Activated T-cell treated with anti-CD3 and anti-CD28 coated beads for 4 hours (primary cell): ENCODE results near the gene BRD9.
"Not testable (repeated sequence)": the region's sequence is repeated elsewhere in the genome, so short reads cannot be mapped to it uniquely, and the experiment has no call there.

ENCODE experiments used
- DNase-seq: peaks from one replicate; pipeline ENCODE4 v3.0.0-alpha.2; 2020

Gene BRD9

DNA sequence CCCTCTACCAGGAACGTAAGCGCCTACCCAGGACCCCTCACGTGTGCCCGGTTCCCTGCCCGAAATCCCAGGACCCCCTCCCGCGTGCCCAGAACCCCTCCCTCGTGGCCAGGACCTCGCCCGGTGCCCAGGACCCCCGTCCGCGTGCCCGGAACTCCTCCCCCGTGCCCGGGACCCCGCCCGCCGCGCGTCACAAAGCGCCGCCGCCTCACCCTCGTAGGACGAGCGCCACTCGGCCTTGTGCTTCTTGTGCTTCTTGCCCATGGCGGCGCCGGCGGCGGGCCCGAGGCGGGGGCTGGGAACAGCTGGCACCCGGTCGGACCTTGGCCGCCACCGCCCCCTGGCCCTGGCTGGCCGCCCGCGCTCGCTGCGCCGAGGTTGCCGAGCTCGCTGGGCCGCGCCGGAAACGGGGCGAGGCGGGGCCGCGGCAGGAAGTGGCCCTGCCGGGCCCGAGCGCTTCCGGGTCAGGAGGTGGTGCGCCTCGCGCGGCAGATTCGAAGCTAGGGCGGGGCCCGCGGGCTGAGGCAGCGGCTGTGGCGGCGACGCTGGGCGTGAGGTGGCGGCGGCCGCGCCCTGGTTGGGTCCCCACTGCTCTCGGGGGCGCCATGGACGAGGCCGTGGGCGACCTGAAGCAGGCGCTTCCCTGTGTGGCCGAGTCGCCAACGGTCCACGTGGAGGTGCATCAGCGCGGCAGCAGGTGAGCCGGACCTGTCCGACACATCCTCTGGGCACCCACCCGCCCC, at the start of gene BRD9, which contains the start of gene TRIP13:
Gene BRD9 (minus strand): TSS at position 408 of the 743 bp plus-strand sequence. CDS start 144 bp downstream, at position 264.
Gene TRIP13 (plus strand): TSS at position 491 of the 743 bp plus-strand sequence. CDS start 115 bp downstream, at position 606.
- peak; percentile 71 for DNase-seq

DNA sequence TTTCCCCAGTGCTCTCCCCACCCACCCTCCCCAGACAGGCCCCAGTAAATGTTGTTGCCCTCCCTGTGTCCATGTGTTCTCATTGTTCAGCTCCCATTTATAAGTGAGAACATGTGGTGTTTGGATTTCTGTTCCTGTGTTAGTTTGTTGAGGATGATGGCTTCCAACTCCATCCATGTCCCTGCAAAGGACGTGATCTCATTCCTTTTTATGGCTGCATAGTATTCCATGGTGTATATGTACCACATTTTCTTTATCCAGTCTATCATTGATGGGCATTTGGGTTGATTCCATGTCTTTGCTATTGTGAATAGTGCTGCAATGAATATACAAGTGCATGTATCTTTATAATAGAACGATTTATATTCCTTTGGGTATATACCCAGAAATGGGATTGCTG, 48.1 kb upstream of the BRD9 start:
- DNase-seq, result not testable (repeated sequence)

DNA sequence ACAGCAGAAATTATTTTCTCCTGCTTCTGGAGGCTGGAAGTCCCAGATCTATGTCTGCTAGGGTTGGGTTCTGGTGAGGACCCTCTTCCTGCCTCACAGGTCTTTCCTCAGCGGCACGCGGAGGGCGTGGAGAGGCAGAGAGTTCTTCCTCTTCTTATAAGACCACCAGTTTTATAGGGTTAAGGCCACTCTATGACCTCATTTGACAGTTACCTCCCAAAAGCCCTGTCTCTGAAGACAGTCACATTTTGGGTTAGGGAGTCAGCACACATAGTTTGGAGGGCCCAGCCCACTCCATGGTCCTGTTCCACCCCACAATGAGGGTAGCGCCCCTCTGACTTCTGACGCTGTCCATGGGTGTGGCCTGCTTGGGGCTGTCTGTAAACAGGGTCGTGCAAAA, 46.8 kb upstream of the BRD9 start:
- DNase-seq, result no peak

DNA sequence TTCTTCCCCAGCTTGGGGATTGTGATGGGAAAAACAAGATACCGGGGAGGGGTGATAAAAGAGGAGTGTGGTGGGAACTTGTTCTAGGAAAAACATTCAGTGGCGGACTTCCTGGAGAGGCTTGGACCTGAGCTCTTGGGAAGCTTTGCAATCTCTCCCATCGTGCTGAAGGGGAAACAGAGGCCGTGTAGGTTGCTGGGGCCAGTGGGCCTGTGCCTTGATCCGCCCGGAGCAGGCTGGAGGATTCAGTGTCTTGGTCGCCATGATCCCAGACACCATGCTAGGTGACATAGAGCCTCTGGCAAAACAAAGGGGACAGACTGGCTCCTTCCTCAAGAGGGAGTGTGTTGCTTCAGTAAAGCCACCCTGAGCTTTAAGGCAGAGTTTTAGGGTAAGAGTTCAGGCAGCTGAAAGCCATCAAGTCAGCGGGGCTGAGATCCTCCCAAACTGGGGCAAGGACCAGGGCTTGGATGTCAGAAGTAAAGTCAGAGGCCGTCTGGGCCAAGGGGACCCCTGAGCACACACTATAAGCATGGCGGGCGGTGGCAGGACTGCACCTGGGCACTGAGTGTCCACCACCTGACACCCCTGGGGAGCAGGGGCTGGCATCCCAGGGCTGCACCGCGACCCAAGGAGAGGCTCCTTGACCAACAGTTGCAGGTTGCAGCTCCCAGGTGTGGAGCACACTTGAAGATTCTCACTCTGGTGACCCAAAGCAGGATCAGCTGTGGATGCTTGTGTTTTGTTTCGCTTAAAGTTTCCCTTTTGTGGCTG, 44.7 kb upstream of the BRD9 start:
- DNase-seq, result no peak

DNA sequence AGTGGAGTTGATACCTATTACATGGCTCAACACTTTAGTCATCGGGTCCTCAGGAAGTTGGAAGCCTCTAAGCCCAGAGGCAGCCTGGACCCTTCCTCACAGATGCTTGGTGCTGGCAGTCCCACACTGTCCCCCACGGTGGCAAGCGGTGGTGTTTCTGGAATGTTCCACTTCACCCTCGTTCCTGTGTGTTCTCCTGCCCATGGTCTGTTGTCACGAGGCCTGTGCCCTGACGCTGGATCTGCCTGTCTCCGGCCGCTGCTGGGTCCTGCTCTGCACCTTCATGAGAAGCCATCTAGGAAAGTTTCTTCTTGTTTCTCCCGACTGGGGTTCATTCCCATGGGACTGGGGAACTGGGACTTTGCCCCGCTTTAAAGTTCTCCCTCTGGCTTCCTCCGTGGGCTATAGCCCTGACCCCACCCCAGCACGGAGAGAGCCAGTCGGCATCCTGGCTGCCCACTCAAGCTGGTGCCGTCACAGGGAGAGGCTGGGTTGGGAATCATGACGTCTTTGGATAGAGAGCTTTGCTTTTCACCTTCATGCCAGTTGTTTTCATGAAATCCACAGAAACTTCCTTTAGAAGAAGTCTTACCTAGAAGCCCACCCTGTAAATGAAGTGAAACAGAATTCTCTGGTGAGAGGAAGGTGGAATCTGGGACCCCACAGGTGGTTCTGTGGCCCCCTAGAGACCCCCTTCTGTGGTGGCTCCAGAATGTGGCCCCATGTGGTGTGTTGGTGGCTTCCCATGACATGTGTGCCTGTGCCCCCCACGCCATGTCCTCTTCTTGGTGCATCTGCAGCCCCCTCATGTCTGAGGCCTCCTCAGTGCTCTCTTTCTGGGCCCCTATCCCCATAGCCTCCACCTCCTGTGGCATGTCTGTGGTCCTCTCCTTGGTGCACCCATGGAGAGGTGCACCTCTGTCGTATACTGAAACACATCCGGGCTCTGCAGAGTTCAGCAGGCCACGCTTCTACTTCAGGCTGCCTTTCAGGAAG, 43.8 kb upstream of the BRD9 start:
- DNase-seq, result no peak

DNA sequence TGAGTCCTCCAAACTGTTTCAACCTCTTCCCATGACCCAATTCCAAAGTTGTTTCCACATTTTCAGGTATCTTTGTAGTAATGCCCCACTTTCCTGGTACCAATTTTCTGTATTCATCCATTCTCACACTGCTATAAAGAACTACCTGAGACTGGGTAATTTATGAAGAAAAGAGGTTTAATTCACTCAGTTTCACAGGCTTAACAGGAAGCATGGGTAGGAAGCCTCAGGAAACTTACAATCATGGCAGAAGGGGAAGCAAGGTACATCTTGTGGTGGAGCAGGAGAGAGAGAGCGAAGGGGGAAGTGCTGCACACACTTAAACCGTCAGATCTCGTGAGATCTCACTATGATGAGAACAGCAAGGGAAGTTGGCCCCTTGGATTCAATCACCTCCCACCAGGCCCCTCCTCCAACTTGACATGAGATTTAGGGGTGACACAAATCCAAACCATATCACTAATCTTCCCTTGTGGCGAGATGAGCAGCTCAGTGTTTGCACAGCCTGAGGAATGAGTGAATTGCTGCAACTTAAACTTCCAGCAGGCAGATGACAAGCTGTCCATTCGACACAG, 43.0 kb upstream of the BRD9 start:
- DNase-seq, result no peak

DNA sequence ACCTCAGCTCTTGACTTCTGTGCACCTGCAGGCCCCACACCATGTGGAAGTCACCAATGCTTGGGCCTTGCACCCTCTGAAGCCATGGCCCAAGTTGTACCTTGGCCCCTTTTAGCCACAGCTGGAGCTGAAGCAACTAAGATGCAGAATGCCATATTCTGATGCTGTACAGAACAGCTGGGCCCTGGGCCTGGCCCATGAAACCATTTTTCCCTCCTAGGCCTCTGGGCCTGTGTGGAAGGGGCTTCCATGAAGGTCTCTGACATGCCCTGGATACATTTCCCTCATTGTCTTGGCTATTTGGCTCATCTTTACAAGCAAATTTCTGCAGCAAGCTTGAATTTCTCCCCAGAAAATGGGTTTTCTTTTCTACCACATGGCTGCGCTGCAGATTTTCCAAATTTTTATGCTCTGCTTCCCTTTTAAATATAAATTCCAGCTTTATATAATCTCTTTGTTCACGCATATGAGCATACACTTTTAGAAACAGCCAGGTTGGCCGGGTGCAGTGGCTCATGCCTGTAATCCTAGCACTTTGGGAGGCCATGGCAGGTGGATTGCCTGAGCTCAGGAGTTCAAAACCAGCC, 41.9 kb upstream of the BRD9 start:
- DNase-seq, result not testable (repeated sequence)

DNA sequence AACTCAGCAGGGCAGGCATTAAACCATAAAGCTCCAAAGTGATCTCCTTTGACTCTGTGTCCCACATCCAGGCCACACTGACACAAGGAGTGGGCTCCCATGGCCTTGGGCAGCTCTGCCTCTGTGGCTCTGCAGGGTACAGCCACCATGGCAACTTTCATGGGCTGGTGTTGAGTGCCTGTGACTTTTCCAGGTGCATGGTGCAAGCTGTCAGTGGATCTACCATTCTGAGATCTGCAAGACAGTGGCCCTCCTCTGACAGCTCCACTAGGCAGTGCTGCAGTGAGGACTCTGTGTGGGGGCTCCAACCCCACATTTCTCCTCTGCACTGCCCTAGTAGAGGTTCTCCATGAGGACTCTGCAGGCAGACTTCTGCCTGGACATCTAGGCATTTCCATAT, 41.4 kb upstream of the BRD9 start:
- not testable (repeated sequence) for DNase-seq

DNA sequence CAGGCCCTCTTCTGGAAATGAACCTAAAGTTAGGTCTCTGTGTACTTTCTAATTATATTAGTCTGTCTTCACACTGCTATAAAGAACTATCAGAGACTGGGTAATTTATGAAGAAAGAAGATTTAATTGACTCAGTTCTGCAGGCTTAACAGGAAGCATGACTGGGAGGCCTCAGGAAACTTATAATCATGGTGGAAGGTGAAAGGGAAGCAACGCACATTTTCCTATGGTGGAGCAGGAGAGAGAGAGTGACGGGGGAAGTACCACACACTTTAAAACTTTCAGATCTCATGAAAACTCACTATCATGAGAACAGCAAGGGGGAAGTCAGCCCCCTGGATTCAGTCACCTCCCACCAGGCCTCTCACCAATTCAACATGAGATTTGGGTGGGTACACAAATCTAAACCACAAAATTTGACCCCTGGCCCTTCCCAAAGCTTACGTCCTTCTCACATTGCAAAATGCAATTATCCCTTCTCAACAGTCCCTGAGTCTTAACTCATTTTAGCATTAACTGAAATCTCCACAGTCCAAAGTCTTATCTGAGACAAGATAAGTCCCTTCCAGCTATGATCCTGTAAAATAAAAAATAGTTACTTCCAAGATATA, 40.8 kb upstream of the BRD9 start:
- no peak for DNase-seq

DNA sequence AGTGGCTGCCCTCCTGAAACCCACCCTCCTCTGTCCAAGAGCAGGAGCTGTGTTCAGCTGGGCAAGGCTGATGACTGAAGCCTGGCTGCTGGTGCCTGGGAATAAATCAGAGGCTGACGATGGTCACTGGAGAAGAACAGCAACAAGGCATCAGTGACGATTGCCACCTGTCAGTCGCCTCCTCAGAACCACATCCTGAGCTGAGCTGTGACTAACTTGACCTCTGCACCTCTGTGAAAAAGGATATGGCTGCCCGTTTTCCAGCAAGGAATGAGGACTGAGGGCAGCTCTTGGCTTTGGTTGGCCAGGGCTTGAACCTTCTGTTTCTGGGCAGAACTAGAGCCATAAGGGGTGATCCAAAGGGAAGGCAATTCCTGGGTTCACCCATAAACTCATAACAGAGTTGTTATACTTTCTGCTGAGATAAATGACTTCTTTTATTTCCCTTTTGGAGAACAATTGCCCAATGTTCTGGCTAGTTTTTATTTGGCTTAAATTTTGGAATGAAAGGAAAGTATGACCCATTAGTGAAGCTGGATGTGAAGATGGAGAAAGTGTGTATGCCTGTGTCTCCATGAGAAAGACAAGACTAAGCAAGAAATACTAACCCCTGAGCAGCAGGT, 40.1 kb upstream of the BRD9 start:
- DNase-seq, result no peak

DNA sequence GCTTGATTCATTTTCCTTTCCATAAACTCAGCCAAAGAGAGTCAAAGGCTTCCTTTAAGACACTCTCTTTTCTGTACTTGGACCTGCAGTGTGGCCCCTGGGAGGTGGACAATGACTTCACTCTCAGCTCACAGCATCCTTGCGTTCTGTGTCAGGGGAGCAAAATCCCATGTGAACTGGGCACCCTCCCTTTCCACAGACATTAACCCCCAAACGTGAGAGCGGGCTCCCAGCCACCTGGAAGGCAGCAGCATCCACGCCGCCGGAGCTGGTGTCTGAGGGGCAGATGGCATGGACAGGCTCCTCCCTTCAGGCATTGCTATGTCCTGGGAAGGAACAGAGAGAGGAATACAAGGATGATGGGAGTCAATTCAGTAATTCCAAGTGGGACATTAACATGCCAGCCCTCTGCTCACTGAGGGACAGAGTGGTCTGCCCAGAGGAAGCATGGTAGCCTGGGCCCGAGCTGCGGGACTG, 39.6 kb upstream of the BRD9 start:
- no peak for DNase-seq

DNA sequence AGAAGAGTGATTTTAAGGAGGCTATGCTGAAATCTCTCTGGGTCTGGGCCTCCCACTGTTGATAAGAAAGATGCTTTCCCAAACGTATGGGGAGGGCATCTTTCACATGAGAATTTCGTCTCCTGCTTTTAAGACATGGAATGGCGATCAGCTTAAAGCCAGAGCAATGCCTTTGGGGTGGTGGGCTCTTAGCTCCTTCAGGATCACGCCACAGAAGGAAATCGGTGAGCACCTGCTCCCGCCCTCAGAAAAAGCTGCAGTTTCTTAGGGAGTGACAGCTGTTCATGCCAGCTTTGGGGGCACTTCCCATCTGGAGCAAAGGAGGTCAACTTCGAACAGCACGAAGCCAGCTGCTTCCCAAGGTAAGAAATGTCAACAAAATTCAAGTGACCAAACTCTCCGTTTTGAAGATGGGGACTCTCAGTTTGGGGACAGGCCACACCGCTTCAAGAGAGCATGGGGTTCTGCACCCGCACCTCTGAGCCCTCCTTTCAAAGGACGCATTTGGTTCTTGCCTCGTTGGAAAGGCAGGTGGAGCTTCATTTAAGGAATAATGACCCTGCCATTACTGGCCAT, 39.1 kb upstream of the BRD9 start:
- no peak for DNase-seq

DNA sequence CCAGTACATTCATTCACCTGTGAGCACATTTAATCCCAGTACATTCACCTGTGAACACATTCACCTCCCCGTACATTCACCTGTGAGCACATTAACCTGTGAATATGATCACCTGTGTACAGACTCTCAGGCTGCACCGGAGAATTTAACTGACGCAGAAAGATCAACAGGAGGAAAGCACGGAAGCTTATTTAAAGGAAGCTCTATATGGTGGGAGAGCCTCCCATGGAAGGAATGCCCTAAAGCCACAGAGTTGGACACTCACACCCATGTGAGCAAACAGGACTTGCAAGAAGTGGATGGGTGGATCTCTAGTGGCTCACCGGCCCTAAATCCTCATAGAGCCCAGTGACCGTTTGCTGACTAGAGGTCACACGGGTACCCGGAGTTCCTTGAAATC, 38.3 kb upstream of the BRD9 start:
- no peak for DNase-seq

DNA sequence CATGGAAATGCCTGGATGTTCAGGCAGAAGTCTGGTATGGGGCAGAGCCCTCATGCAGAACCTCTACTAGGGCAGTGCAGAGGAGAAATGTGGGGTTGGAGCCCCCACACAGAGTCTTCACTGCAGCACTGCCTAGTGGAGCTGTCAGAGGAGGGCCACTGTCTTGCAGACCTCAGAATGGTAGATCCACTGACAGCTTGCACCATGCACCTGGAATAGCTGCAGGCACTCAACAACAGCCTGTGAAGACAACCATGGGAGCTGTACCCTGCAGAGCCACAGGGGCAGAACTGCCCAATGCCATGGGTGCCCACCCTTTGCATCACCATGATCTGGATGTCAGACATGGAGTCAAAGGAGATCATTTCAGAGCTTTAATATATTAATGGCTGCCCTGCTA, 37.0 kb upstream of the BRD9 start:
- DNase-seq, result no peak

DNA sequence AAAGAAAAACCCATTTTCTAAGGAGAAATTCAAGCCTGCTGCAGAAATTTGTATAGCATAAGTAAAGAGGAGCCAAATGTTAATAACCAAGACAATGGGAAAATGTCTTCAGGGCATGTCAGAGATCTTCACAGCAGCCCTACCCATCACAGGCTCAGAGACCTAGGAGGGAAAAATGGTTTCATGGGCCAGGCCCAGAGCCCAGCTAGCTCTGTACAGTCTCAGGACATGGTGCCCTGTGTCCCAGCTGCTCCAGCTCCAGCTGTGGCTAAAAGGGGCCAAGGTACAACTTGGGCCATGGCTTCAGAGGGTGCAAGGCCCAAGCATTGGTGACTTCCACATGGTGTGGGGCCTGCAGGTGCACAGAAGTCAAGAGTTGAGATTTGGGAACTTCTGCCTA, 36.6 kb upstream of the BRD9 start:
- DNase-seq, result not testable (repeated sequence)

DNA sequence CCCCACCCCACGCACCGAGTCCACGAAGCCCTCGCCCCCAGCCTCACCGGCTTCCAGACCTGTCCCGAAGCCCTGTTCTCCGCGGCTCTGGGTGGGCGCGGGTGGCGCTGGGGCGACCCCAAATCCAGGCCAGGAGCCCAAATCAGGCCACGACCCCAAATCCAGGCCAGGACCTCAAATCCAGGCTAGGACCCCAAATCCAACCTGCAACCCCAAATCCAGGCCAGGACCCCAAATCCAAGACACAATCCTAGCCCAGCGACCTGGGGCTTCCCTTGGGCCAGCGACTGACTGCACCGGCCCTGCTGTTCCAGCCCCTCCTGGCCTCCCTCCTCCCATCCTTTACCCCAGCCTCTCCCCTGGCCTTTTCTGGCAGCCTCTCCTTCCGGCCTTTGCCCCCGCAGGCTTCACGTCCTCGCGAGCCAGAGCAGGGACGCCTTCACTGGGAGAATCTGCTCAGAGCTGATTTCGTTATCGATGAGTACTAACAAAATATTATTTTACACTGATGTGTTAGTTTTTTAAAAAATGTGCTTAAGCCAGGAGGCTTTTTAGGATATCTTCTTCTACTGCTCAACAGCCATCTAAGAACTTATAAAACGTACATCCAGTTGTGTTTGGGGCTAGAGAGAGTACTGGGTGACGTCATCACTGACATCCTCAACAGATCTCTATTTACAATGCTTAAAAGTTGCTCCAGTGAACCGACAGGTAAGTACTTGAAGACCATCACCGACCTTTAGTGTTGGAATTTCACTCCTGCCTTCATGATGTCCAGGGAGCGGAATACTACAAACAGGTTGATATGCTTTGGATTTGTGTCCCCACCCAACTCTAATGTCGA, 34.8 kb upstream of the BRD9 start:
- DNase-seq, result no peak

DNA sequence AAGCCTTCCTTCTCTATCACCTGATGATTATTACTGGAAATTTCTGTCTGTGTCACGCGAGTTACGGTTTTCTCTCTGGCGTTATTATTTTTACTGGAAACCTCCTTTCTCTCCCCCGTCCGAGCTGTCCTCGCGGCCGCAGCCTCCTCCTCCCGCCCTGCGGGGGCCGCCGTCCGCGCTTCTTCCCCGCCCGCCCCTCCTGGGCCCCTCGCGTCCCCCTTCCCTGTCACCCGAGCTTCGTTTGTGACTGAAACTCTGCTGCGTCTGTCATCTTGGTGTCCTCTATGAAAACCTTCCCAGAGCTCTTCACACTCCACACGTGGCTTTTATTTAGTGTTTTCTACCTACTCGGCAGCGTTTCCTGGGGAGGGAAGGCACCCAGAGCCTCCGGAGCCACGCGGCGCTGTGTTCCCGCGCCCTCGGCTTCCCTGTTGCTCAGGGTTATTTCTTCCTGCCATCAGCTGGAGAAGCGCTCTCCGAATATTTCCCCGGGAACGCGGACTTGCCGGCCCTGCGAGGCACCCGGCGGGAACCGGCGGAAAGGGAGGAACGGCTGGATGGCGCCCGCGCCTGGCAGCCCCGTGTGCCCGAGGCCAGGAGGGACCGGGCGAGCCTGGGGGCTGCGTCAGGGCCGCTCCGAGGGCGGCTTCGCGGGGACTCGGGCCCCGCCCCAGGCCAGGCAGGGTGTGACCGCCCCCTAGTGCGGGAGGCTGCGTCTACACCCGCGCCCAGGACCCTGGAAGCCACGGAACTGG, 34.0 kb upstream of the BRD9 start:
- DNase-seq, result no peak

DNA sequence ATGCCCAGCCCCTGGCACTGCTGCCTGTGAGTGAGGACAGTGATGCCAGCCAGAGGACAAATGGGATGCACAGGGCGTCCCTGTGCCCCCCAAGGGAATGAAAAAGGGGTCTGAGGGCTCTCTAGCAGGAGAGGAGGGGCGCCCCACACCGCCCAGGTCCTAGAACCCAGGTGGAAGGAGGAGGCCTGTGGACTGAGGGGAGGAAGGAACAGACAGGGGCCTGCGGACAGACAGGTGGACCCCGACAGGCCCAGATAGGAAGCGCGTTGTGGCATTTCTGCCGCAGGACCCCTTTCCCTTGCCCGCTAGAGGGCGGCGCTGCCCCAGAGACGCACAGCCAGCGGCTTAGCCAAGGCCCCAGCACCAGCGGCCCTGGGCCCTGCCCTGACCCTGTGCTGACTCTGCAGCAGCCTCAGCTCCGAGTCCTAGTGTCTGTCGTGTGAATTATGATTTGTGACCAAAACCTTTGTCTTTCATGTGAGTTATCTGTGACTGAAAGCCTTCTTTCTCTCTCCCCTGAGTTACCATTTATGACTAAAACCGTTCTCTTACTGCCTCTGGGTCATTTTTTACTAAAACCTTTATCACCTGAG, 30.8 kb upstream of the BRD9 start:
- peak; percentile 54 for DNase-seq
